HepG2 (cell line): ENCODE data around the gene KRTCAP2. TPM values are rescaled to one million over a fixed set of nuclear protein-coding genes. Genes with fewer than 3 reads are reported as not detected.
A peak's percentile ranks its signal among the peaks of the same experiment; 100 is the strongest.

Experiments
- ELF4 ChIP-seq: sonication (generic); formaldehyde crosslinking; IDR thresholded peaks from 2 replicates; pipeline ENCODE4 v1.5.0; 2020; ENCODE audit warnings: missing genetic modification reagents, mild to moderate bottlenecking, moderate library complexity, borderline replicate concordance
- HES4 ChIP-seq: sonication (generic); formaldehyde crosslinking; IDR thresholded peaks from 2 replicates; pipeline ENCODE4 v1.9.0; 2021; ENCODE audit warnings: mild to moderate bottlenecking, missing genetic modification reagents, borderline replicate concordance
- HMGA1 ChIP-seq: sonication (generic); formaldehyde crosslinking; conservative IDR thresholded peaks from 2 replicates; pipeline ENCODE4 v1.4.0; 2020; ENCODE audit warnings: missing genetic modification reagents
- KAT8 ChIP-seq: IDR thresholded peaks from 2 replicates; pipeline ENCODE4 v1.6.1; 2016; ENCODE audit warnings: missing genetic modification reagents, missing compliant biosample characterization
- KLF11 ChIP-seq: IDR thresholded peaks from 2 replicates; pipeline ENCODE4 v1.6.1; 2016; ENCODE audit warnings: missing compliant biosample characterization
- KMT2A ChIP-seq: sonication (generic); formaldehyde crosslinking; IDR thresholded peaks from 2 replicates; pipeline ENCODE4 v1.4.0; 2020; ENCODE audit warnings: missing genetic modification reagents
- NR2F1 ChIP-seq, 2 experiments: fragments of 450-650 bp in 1 of 2; formaldehyde crosslinking in 1 of 2; IDR thresholded peaks; 2 replicates each; pipeline versions ENCODE4 v1.5.0 to v1.6.1; 2016 to 2020; ENCODE audit warnings: mild to moderate bottlenecking in 1 of 2, missing compliant biosample characterization in 1 of 2, missing genetic modification reagents in 1 of 2, moderate library complexity in 1 of 2
- POLR2G ChIP-seq: fragments of 200-400 bp; formaldehyde crosslinking; IDR thresholded peaks from 2 replicates; pipeline ENCODE4 v1.6.1; 2018; ENCODE audit warnings: mild to moderate bottlenecking, low read depth, low read length, moderate library complexity
- RARA ChIP-seq: IDR thresholded peaks from 2 replicates; pipeline ENCODE4 v1.6.1; 2016; ENCODE audit warnings: missing genetic modification reagents, missing compliant biosample characterization
- RBM39 ChIP-seq: fragments of 200-400 bp; formaldehyde crosslinking; IDR thresholded peaks from one replicate; pipeline ENCODE4 v1.6.1; 2018; ENCODE audit warnings: antibody characterized with exemption, mild to moderate bottlenecking, low read depth, low read length; ENCODE audit not compliant: poor library complexity, severe bottlenecking
- SMAD9 ChIP-seq: sonication (generic); formaldehyde crosslinking; IDR thresholded peaks from 2 replicates; pipeline ENCODE4 v1.5.1; 2020; ENCODE audit warnings: mild to moderate bottlenecking, missing genetic modification reagents
- SNAI1 ChIP-seq: sonication (generic); formaldehyde crosslinking; IDR thresholded peaks from 2 replicates; pipeline ENCODE4 v1.5.0; 2020; ENCODE audit warnings: mild to moderate bottlenecking, missing genetic modification reagents, borderline replicate concordance
- TEAD3 ChIP-seq: optimal IDR thresholded peaks from 2 replicates; pipeline ENCODE3; 2016; ENCODE audit warnings: borderline replicate concordance
- TRIM24 ChIP-seq: sonication (generic); formaldehyde crosslinking; IDR thresholded peaks from 2 replicates; pipeline ENCODE4 v1.8.0; 2022; ENCODE audit warnings: mild to moderate bottlenecking, missing genetic modification reagents
- ZNF382 ChIP-seq: sonication (generic); formaldehyde crosslinking; IDR thresholded peaks from 2 replicates; pipeline ENCODE4 v1.5.0; 2020; ENCODE audit warnings: missing genetic modification reagents, mild to moderate bottlenecking, borderline replicate concordance
- ZNF775 ChIP-seq: sonication (generic); formaldehyde crosslinking; IDR thresholded peaks from 2 replicates; pipeline ENCODE4 v1.4.0; 2020; ENCODE audit warnings: missing genetic modification reagents, mild to moderate bottlenecking, moderate library complexity, borderline replicate concordance
- ZNF839 ChIP-seq: sonication (generic); formaldehyde crosslinking; IDR thresholded peaks from 2 replicates; pipeline ENCODE4 v1.4.0; 2020; ENCODE audit warnings: missing genetic modification reagents, mild to moderate bottlenecking, borderline replicate concordance
- ZNF878 ChIP-seq: sonication (generic); formaldehyde crosslinking; IDR thresholded peaks from 2 replicates; pipeline ENCODE4 v1.8.1; 2023; ENCODE audit warnings: mild to moderate bottlenecking, missing genetic modification reagents, moderate library complexity
- ZSCAN31 ChIP-seq: sonication (generic); formaldehyde crosslinking; IDR thresholded peaks from 2 replicates; pipeline ENCODE4 v1.5.0; 2020; ENCODE audit warnings: low read depth, mild to moderate bottlenecking, missing genetic modification reagents
- polyA plus RNA-seq, 8 experiments: library from polyadenylated mRNA; depleted of rRNA in 3 of 8; stranded (reverse) in 7 of 8; unstranded in 1 of 8; fragments of >200 nt; fragmentation: Illumina TruSeq in 4 of 8; extraction: Trizol in 4 of 8; gene quantifications; 2 replicates each; pipeline versions ENCODE4 v1.2.1 to v1.2.3, GENCODE V29; 2011 to 2016; ENCODE audit warnings: low read depth in 4 of 8, missing spikeins in 1 of 8, mixed read lengths in 1 of 8; ENCODE audit not compliant: insufficient read depth in 1 of 8
- total RNA-seq, 5 experiments: library from RNA; depleted of rRNA; stranded (reverse); fragments of >200 nt; fragmentation: Illumina TruSeq; extraction: Trizol; gene quantifications; 2 replicates each; pipeline ENCODE4 v1.2.3, GENCODE V29; 2016; ENCODE audit warnings: low read depth in 1 of 5
- TF ChIP-seq, protein P1 (sequence below): fragments of 450-650 bp; IDR thresholded peaks from 2 replicates; pipeline ENCODE4 v1.6.1; 2016
- TF ChIP-seq, protein P2 (sequence below): sonication (generic); formaldehyde crosslinking; IDR thresholded peaks from 2 replicates; pipeline ENCODE4 v1.4.0; 2020; ENCODE audit warnings: missing genetic modification reagents
- TF ChIP-seq, protein P3 (sequence below): sonication (generic); formaldehyde crosslinking; IDR thresholded peaks from 2 replicates; pipeline ENCODE4 v1.5.1; 2020; ENCODE audit warnings: missing genetic modification reagents, mild to moderate bottlenecking, borderline replicate concordance
- TF ChIP-seq, protein P4 (sequence below): IDR thresholded peaks from 2 replicates; pipeline ENCODE4 v1.6.1; 2016; ENCODE audit warnings: missing compliant biosample characterization, missing genetic modification reagents, borderline replicate concordance
- TF ChIP-seq, protein P5 (sequence below): IDR thresholded peaks from 2 replicates; pipeline ENCODE4 v1.6.1; 2016; ENCODE audit warnings: mild to moderate bottlenecking, missing biosample characterization, missing genetic modification reagents

Gene KRTCAP2
- total and polyA plus RNA-seq, 2 of the 13 experiments (the other 11 are each of a cell fraction or from before 2014, with no cell fraction given): 77.3 to 79.4 TPM

DNA sequence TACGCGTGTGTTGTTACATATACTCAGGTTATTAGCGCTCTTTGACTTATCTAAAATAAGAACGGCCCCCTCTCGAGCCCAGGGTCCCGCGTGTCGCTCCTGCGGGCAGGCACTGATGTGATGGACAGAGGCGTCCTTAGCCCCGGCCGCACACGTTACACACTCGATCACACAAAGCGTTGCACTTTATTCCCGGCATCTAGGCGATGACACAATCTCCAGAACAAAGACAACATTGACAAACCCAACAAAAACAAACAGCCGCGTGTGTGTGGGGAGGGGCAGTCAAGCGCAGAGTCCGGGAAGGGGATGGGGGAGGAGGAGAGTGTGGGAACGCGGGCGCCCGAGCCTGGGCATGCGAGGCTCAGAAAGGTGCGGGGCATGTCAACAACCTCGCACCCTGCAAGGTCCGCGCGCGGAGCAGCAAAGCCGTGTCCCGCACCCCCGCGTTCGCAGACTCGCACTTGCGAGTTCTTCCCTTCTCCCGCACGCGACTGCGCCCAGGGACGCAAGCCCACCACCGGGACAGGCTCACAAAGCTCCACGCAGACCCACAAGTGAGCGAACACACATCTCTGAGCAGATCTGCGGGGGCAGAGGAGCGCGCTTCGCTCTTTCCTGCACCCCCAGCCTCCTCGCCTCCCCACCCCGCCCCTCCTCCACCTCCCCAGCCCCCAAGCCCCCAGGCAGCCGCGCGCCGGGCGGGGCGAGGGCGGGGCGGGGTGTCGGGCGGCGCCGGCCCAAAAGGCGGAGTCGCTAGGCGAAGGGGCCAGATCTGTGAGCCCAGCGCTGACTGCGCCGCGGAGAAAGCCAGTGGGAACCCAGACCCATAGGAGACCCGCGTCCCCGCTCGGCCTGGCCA, 45.8 kb downstream of the KRTCAP2 start, which contains the start of gene EFNA1 (continued):
- TF ChIP-seq ZNF775 (CRISPR knock-in tag) (no peak), RARA (CRISPR knock-in tag) (peak; percentile 98), ZNF878 (CRISPR knock-in tag) (no peak), TRIM24 (CRISPR knock-in tag) (no peak), HMGA1 (CRISPR knock-in tag) (no peak), KAT8 (CRISPR knock-in tag) (peak; percentile 35; the same call in 1 of the 2 replicates), TEAD3 (CRISPR knock-in tag) (peak; percentile 83), ZSCAN31 (CRISPR knock-in tag) (no peak; the same call in 1 of the 2 replicates), KMT2A (CRISPR knock-in tag) (no peak; the same call in 1 of the 2 replicates), SNAI1 (CRISPR knock-in tag) (peak; percentile 67; the same call in 1 of the 2 replicates), HES4 (CRISPR knock-in tag) (0 out of 2 replicates have a peak, but pooled peaks have one; percentile 41), ZNF382 (no peak), RBM39 (no peak), ELF4 (CRISPR knock-in tag) (no peak), ZNF839 (CRISPR knock-in tag) (no peak), POLR2G (peak; percentile 94), KLF11 (CRISPR knock-in tag) (peak; percentile 96; the same call in 1 of the 2 replicates), NR2F1 (CRISPR knock-in tag; IDR thresholded peaks at IDR 0.05) (peak; percentile 52 to 65; a peak in 2 of 4 replicates), SMAD9 (no peak)
- TF ChIP-seq, protein P1, sequence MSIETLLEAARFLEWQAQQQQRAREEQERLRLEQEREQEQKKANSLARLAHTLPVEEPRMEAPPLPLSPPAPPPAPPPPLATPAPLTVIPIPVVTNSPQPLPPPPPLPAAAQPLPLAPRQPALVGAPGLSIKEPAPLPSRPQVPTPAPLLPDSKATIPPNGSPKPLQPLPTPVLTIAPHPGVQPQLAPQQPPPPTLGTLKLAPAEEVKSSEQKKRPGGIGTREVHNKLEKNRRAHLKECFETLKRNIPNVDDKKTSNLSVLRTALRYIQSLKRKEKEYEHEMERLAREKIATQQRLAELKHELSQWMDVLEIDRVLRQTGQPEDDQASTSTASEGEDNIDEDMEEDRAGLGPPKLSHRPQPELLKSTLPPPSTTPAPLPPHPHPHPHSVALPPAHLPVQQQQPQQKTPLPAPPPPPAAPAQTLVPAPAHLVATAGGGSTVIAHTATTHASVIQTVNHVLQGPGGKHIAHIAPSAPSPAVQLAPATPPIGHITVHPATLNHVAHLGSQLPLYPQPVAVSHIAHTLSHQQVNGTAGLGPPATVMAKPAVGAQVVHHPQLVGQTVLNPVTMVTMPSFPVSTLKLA: peak; percentile 93
- TF ChIP-seq, protein P2, sequence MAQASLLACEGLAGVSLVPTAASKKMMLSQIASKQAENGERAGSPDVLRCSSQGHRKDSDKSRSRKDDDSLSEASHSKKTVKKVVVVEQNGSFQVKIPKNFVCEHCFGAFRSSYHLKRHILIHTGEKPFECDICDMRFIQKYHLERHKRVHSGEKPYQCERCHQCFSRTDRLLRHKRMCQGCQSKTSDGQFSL (CRISPR knock-in tag): peak; percentile 92
- TF ChIP-seq, protein P3, sequence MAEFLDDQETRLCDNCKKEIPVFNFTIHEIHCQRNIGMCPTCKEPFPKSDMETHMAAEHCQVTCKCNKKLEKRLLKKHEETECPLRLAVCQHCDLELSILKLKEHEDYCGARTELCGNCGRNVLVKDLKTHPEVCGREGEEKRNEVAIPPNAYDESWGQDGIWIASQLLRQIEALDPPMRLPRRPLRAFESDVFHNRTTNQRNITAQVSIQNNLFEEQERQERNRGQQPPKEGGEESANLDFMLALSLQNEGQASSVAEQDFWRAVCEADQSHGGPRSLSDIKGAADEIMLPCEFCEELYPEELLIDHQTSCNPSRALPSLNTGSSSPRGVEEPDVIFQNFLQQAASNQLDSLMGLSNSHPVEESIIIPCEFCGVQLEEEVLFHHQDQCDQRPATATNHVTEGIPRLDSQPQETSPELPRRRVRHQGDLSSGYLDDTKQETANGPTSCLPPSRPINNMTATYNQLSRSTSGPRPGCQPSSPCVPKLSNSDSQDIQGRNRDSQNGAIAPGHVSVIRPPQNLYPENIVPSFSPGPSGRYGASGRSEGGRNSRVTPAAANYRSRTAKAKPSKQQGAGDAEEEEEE (CRISPR knock-in tag): peak; percentile 73; the same call in 1 of the 2 replicates
- TF ChIP-seq, protein P4, sequence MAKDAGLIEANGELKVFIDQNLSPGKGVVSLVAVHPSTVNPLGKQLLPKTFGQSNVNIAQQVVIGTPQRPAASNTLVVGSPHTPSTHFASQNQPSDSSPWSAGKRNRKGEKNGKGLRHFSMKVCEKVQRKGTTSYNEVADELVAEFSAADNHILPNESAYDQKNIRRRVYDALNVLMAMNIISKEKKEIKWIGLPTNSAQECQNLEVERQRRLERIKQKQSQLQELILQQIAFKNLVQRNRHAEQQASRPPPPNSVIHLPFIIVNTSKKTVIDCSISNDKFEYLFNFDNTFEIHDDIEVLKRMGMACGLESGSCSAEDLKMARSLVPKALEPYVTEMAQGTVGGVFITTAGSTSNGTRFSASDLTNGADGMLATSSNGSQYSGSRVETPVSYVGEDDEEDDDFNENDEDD (CRISPR knock-in tag): peak; percentile 73; the same call in 1 of the 2 replicates
- TF ChIP-seq, protein P5, sequence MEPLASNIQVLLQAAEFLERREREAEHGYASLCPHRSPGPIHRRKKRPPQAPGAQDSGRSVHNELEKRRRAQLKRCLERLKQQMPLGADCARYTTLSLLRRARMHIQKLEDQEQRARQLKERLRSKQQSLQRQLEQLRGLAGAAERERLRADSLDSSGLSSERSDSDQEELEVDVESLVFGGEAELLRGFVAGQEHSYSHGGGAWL (CRISPR knock-in tag): no peak
